Measurements from ENCODE around the gene CBFA2T3.

The CBFA2T3 gene

DNA sequence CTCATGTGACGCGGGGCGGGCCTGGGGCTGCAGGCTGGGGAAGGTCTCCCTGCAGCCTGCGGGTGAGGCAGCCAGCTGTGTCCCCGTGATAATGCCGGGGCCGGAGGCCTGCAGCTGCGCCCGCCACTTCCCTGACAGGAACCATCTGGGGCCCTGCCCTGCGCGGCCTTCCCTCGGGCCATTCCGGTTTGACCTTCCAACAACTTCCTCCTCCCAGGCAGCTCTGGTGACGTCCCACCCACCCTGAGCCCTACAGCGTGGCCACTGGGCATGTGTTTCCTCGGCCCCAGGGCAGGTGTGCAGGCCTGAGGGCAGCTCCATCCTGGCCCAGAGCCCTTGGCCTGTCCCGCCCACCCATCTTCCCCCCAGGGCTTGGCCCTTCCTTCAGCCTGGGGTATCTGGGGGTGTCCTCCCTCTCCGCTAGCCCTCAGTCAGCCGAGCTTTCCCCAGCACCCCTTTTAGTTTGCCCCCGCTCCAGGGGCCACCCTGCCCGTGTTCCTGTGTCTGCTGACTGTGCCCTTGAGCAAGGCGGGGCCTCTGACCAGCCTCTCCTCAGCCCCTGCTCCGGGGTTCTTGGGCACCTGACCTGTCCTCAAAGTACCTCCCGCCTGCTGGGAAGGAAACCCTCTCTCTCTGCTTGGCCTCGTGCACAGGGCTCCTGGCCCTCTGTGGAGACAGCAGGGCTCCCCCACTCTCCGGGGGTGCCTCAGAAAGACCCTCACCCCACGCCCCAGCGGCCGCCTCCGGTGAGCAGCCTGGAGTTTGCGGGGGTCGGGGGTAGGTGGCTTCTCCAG lies at the start of gene CBFA2T3:
Gene CBFA2T3, minus strand, starts transcription at position 190 of the 794 bp plus-strand sequence. CDS start 400 bp downstream, outside the sequence.
- no peak within 1 kb of the TSS for H3K9ac ChIP-seq (ENCODE audit: low read depth, low read length)
- H3K4me1 ChIP-seq (ENCODE audit: insufficient read depth, low read length): no peaks in the 10 kb centered on the region; the same call in 1 of the 2 replicates
- H3K9me3 ChIP-seq (ENCODE audit: control insufficient read depth, insufficient read depth, low read length): no peaks in the 10 kb centered on the region
- H3K36me3 ChIP-seq (ENCODE audit: insufficient read depth, low read length): no peaks in the 10 kb centered on the region

DNA sequence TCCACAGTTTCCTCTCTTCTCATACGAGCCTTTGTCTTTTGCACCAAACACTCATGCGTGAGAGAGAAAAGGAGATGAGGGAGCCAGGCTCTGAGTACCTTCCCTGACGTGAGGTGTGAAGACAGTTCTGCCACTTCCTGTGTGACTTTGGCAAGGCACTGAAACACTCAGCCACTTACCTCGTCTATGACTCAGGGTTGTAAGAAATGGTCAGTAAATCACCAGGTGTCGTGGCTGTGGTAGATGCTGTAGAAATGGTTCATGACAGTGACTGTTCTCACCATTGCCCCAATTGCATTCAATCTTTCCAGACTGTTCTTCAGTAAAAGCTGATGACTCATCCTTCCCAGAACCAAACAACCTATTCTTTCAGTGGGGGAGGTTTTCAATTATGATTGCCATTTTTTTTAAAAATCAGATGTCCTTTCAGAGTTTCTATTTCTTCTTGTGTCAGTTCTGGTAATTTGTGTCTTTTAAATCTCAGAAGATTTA lies 49.2 kb upstream of the CBFA2T3 start:
- no peak overlapping the region for H3K9ac ChIP-seq (ENCODE audit: low read depth, low read length)
- no peaks in the 10 kb centered on the region for H3K4me1 ChIP-seq (ENCODE audit: insufficient read depth, low read length)
- H3K9me3 ChIP-seq (ENCODE audit: control insufficient read depth, insufficient read depth, low read length): peaks cover 7% of the 10 kb centered on the region
- H3K36me3 ChIP-seq (ENCODE audit: insufficient read depth, low read length): no peaks in the 10 kb centered on the region

GRCh38 chr16:89025636-89026035 lies 48.6 kb upstream of the CBFA2T3 start:
- no peak overlapping the region for H3K9ac ChIP-seq (ENCODE audit: low read depth, low read length)
- peaks cover 4% of the 10 kb centered on the region for H3K9me3 ChIP-seq (ENCODE audit: control insufficient read depth, insufficient read depth, low read length)
- no peaks in the 10 kb centered on the region for H3K4me1 ChIP-seq (ENCODE audit: insufficient read depth, low read length)
- no peaks in the 10 kb centered on the region for H3K36me3 ChIP-seq (ENCODE audit: insufficient read depth, low read length)

DNA sequence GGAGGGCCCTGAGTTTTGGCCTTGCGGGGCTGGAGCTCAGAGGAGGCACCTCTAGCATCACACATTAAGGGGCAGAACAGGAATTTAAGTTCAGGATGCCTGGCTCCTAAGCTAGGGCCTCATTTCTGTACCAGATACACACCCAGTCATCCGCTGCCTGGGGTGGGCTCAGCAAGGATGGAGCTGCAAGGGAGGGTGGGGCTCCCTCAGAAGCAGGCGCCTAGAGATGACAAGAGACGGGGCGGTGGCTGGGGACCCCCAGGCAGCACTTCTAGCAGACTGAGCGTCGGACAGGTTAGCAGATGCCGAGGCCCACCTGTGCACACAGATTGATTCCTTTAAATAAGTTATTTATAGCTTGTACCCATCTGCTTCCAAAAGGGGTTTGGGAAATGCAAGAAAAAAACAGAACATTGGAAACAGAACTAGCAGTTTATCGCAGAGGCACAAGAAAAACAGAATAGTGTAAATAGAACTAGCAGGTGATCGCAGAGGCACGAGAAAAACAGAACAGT lies 47.6 kb upstream of the CBFA2T3 start:
- Histone ChIP-seq H3K9me3 (ENCODE audit: control insufficient read depth, insufficient read depth, low read length) (peaks cover 4% of the 10 kb centered on the region), H3K9ac (ENCODE audit: low read depth, low read length) (no peak overlapping the region), H3K36me3 (ENCODE audit: insufficient read depth, low read length) (no peaks in the 10 kb centered on the region), H3K4me1 (ENCODE audit: insufficient read depth, low read length) (no peaks in the 10 kb centered on the region)

DNA sequence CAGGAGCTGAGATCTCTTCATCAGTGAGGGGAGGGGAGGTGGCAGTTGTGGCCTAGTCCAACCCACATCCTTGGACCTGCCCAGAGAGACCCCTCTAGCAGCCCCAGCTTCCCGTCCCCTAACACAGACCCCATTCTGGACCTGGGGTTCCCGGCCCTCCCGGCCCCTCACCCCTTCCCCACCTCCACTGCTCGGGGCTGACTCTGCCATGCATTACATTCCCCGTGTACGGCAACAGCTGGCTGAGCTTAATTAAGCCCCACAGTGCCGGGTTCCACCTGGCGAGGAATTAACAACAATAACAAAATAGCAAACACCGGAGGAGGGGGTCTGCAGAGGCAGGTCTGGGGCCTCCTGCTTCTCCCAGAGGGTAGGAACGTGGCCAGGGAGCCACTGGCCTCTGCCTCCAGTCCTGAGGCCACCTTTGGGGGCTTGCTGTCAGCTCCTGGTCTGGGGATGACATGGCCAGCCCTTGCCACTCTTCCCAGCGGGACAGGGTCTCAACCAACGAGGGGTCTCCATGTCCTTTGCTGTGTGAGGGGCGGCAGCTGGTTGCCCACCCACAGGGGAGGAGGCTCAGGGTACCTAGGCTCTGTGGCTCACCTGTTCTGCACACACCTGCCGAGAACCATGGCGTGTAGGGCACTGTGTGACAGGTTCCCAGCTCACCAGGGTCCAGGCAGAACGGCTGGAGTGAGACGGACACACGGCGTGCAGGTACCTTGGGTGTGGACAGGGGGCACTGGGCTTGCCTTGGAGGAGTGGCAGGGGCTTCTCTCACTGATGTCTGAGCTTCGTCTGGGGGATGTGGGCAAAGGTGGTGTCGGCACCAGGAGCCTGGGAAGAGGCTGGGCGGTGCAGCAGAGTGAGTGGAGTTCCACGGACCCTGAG lies 46.9 kb upstream of the CBFA2T3 start:
- Histone ChIP-seq H3K9ac (ENCODE audit: low read depth, low read length) (no peak overlapping the region), H3K36me3 (ENCODE audit: insufficient read depth, low read length) (no peaks in the 10 kb centered on the region), H3K4me1 (ENCODE audit: insufficient read depth, low read length) (no peaks in the 10 kb centered on the region), H3K9me3 (ENCODE audit: control insufficient read depth, insufficient read depth, low read length) (peaks cover 4% of the 10 kb centered on the region)

DNA sequence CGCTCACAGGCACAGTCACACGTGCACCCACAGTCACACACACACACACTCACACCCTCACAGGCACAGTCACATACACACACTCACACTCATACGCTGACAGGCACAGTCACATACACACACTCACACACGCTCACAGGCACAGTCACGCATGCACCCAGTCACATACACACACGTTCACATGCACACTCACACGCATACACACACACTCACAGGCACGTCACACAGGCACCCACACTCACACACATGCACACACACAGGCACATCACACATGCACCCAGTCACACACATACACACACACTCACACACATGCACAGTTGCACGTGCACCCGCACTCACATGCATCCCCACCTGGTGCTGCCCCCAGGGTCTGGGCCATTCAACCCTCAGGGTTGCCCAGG lies 46.1 kb upstream of the CBFA2T3 start:
- Histone ChIP-seq H3K4me1 (ENCODE audit: insufficient read depth, low read length) (no peaks in the 10 kb centered on the region), H3K9ac (ENCODE audit: low read depth, low read length) (no peak overlapping the region), H3K9me3 (ENCODE audit: control insufficient read depth, insufficient read depth, low read length) (peaks cover 4% of the 10 kb centered on the region), H3K36me3 (ENCODE audit: insufficient read depth, low read length) (no peaks in the 10 kb centered on the region)

DNA sequence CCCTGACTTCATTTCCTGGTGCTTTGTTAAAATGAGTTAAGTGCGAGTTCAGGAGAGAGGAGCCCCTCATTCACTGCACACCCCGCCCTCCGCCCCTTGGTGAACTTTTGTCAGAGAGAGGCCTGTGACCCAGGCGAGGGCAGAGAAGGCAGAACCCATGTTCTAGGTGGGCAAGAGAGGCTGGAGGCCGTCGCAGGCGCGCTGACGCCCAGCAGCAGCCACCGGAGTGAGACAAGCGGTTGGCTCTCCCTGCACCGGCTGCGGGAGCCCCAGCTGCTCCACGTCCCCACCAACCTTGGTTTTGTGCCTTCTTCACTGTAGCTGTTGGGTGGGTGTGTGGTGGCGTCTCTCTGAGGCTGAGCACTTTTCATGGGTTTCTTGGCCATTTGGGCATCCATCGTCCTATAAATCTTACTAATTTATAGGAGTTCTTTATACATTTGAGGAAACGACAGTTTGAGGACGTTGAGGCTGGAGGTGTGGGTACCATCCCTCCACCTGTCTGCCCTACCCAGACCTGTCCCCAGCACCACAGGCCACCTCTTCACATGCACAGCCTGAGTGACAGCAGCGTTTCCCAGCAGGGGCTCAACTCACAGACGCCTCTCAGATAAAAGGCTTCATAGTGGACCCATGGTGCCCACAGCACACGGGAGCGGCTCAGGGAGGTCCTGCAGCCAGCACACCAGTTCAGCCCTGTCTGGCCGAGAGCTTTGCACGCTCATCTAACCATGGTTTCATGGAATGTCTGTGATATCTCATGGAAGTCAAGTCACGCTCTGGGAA lies 45.2 kb upstream of the CBFA2T3 start:
- no peaks in the 10 kb centered on the region for H3K4me1 ChIP-seq (ENCODE audit: insufficient read depth, low read length)
- no peaks in the 10 kb centered on the region for H3K36me3 ChIP-seq (ENCODE audit: insufficient read depth, low read length)
- H3K9ac ChIP-seq (ENCODE audit: low read depth, low read length): no peak overlapping the region

GRCh38 chr16:89020925-89021595 lies 44.1 kb upstream of the CBFA2T3 start:
- no peaks in the 10 kb centered on the region for H3K4me1 ChIP-seq (ENCODE audit: insufficient read depth, low read length)
- H3K9me3 ChIP-seq (ENCODE audit: control insufficient read depth, insufficient read depth, low read length): no peaks in the 10 kb centered on the region; the same call in 1 of the 2 replicates
- H3K36me3 ChIP-seq (ENCODE audit: insufficient read depth, low read length): no peaks in the 10 kb centered on the region
- no peak overlapping the region for H3K9ac ChIP-seq (ENCODE audit: low read depth, low read length)

More for the DNA sequence above, 45.2 kb upstream of the CBFA2T3 start:
- peaks cover 4% of the 10 kb centered on the region for H3K9me3 ChIP-seq (ENCODE audit: control insufficient read depth, insufficient read depth, low read length)

DNA sequence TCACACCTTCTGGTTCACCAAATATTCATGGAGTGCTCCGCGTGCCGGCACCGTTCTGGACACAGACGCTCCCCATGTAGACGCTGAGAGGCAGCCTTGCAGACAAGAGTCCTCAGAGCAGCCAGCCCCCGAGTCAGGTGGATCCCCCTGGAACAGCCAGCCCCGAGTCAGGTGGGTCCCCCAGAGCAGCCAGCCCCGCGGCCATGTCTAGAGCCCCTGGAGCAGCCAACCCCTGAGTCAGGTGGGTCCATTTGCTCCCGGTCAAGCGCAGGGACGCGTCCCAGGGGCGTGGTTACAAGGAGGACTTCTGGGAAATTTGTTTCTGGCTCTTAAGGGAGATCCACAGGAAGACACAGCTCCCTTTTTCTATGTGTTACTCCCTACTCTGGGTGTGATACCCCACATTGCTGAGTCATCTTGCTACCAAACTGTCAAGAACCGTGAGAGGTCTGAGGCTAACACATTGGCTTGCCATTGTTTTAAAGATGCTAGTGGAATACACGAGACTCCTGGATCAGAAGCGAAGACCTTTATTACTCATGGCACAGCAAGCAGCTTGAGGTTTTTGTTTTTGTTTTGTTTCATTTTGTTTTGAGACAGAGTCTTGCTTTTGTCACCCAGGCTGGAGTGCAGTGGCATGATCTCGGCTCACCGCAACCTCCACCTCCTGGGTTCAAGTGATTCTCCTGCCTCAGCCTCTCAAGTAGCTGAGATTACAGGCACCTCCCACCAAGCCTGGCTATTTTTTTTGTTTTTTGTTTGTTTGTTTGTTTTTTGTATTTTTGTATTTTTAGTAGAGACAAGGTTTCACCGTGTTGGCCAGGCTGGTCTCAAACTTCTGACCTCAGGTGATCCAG lies 43.3 kb upstream of the CBFA2T3 start:
- Histone ChIP-seq H3K9ac (ENCODE audit: low read depth, low read length) (no peak overlapping the region), H3K4me1 (ENCODE audit: insufficient read depth, low read length) (no peaks in the 10 kb centered on the region), H3K36me3 (ENCODE audit: insufficient read depth, low read length) (no peaks in the 10 kb centered on the region), H3K9me3 (ENCODE audit: control insufficient read depth, insufficient read depth, low read length) (no peaks in the 10 kb centered on the region; the same call in 1 of the 2 replicates)

DNA sequence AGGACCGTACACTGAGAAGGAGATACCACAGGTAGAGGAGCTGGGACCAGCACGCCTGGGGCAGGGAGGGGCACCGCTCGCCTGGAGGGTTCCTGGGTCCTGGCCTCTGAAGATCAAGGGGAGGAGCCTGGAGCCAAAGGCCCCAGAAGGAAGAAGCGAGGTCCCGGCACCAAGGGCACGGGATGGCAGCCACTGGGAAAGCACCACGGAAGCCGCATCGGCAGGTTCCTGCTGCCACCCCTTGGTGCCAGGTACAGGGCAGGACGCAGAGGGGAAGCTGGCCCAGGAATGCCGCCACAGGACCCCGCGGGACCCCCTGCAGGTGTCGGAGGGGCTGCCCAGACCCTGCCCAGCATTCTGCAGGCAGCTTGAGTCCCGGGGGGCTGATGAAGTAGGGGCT lies 42.5 kb upstream of the CBFA2T3 start:
- Histone ChIP-seq H3K9me3 (ENCODE audit: control insufficient read depth, insufficient read depth, low read length) (no peaks in the 10 kb centered on the region), H3K36me3 (ENCODE audit: insufficient read depth, low read length) (no peaks in the 10 kb centered on the region), H3K4me1 (ENCODE audit: insufficient read depth, low read length) (no peaks in the 10 kb centered on the region), H3K9ac (ENCODE audit: low read depth, low read length) (no peak overlapping the region)

GRCh38 chr16:89018282-89019158 lies 41.5 kb upstream of the CBFA2T3 start:
- H3K9me3 ChIP-seq (ENCODE audit: control insufficient read depth, insufficient read depth, low read length): no peaks in the 10 kb centered on the region
- no peaks in the 10 kb centered on the region for H3K4me1 ChIP-seq (ENCODE audit: insufficient read depth, low read length)
- no peaks in the 10 kb centered on the region for H3K36me3 ChIP-seq (ENCODE audit: insufficient read depth, low read length)
- H3K9ac ChIP-seq (ENCODE audit: low read depth, low read length): no peak overlapping the region
